Measurements from ENCODE around the gene TTC12.
A peak's percentile ranks its signal among the peaks of the same experiment; 100 is the strongest.

TTC12 gene

DNA sequence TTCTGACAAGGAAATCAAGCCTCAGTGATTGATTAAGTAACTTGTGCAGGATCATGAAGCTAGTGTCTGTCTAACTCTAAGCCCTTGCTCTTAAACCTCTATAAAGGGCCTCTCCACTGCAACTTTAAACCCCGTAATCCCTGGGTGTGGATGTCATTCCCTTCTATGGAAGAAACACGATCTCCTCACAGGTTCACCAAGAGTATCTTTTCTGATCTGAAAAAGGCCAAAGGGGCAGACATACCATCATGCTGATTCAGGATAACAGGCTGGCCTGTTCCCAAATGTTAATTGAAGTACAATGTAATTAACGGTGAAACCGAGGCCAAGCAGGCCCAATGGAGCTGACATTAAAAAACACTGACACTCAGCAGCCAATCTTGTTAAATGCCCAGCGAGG, 17.1 kb downstream of the TTC12 start:
- no peak for DNase-seq (ENCODE audit: low spot score)

- DNase-seq (ENCODE audit: low spot score) = no peak
Observed at GRCh38 chr11:113332023-113332422, 17.6 kb downstream of the TTC12 start.

DNA sequence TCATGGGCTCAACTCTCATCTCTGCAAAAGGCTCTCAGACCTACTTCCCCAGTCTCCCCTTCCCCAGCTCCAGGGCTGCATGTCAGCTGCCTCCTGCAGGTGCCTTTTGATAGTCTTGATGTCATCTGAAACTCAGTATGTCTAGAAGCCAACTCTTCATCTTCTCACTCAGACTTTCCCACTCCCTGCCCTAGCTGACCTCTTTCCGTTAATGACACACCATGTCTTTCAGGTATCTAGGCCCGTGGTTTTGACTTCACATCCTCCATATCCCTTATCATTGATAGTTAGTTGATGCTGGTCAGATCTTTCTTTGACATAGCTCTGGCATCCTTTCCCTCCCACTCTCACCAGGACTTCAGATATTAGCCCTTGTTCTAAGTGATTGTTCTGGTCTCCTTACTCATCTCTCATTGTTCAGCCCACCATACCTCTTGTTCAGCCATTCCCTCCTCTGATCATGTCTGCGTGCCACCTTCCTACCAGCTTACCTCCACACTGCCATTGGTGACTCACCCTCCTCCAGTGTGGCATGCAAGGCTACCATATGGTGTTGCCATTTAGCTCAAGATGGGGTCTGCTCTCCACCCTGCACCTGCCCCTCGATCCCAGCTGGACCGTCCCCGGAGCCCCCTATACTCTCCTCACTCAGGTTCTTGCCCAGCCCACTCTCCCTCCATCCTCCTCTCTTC, 18.4 kb downstream of the TTC12 start:
- DNase-seq (ENCODE audit: low spot score) = no peak

DNA sequence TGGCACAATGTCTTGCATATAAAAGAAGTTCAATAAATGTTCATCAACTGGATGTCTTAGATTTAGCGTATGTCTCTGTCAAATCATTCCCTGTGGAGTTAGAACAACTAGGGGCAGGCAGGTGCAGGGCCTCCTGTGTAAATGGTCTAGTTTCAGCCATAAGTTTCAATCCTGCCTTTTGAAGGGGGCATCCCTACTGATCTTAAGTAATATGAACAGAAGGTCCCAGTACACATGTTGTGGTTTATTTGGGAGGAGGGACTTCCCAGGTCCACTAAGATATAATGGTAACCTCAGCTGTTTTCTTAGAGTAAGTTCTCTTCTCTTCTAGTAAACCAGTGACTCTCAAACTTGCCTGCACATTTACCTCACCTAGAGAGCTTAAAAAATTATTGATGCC, 19.8 kb downstream of the TTC12 start:
- DNase-seq (ENCODE audit: low spot score) = no peak

- DNase-seq (ENCODE audit: low spot score) = no peak
Observed at GRCh38 chr11:113338730-113339129, 24.3 kb downstream of the TTC12 start.

DNA sequence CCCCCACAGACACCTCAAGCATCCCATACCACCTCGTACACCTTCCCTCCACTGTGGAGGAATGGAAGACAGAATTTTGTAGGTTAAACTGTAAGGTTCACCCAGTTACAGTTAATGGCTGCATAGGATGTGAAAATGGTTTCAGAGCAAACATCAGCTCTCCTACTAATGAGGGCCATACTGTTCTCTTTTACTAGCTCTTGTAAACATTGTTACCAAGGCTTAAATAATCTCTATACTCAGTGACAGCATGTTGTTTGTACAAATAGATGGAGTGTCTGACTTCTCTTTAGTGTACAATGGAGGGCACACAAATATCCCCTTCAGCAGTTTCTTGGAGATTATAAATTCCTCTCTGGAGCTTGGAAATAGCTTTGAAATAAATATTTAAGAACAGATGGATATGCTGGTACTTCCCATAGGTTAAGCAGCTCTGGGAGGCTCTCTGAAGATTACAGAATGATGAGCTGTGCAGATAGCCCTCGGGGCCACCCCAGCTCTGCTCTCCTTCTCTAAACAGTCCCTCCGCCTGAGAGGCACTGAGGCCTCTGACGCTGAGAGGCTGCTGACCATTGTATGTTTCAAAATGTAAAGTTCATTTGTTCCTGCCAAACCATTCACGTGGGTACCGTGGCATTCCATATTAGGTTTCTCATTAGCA, 25.7 kb downstream of the TTC12 start:
- no peak for DNase-seq (ENCODE audit: low spot score)

DNA sequence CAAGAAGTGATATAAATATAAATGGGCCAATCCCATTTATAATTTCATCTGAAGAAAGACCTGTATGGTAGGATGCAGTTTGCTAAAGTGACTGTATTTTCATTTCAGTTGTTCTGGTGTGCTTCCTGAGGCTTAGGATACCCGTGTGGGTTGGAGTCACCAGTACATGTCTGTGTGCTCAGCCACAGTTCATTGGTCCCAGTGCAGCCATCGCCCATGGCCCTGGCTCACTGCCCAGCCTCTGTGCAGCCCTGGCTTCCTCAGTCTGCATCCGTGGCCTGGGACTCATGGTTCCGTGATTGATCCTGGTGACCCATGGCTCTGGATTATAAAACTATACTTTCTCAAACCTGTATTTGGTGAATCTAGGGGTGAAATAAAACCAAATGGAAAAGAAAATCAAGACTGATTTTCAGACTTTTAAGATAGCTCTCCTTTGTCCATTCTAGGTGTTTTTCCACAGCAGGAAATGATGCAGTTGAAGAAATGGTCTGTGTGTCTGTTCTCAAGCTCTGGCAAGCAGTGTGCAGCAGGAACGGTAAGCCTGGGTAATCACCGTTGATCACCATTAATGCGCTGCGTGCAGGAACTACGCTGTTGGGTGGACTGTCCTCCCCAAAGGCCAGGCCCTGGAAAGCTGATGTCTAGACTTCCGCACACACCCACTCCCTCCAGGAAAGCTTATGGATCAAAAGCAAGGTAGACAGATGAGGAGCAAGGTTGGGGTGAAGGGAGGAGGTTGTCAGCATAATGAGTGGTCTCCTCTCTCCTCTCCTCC, 27.2 kb downstream of the TTC12 start:
- DNase-seq (ENCODE audit: low spot score) = no peak

GRCh38 chr11:113345978-113346377, 31.6 kb downstream of the TTC12 start:
- DNase-seq (ENCODE audit: low spot score) = no peak

- no peak for DNase-seq (ENCODE audit: low spot score)
Observed at GRCh38 chr11:113349528-113349927, 35.1 kb downstream of the TTC12 start.

DNA sequence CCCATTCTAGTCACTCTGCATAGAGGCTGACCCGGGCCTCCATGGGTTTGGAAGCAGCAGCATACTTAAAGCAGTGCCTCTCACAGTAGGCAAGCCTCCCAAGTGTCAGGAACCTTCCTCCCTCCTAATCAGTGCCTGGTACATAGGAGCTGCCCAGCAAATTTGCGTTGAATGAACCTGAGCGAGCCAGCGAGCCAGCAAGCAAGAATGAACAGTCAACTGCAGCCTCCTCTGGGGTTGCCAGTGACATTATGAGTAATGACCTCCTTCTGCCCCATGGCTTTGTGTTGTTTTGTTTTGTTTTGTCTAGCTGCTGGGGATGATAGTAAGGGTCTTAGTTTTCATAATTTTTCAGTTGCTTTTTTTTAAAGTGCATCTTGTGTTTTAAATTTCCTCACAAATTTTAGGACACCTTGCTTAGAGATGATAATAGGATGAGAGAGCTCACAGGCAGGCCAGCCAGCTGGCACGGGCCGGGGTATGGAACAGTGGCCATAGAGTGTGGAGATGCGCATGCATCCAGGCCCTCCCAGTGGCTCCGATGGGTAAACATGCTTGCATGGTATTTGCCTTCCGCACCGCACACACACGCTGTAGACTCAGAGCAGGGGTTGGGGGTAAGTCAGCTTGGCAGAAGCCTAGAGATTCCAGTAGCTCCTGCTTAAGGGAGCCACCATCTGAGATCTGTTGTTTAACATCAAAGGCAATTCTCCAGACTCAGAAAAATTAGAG, 36.1 kb downstream of the TTC12 start:
- no peak for DNase-seq (ENCODE audit: low spot score)

GRCh38 chr11:113351068-113351450, 36.7 kb downstream of the TTC12 start:
- no peak for DNase-seq (ENCODE audit: low spot score)

GRCh38 chr11:113351480-113351879, 37.1 kb downstream of the TTC12 start:
- no peak for DNase-seq (ENCODE audit: low spot score)

GRCh38 chr11:113356203-113356602, 41.8 kb downstream of the TTC12 start:
- DNase-seq (ENCODE audit: low spot score) = no peak

DNA sequence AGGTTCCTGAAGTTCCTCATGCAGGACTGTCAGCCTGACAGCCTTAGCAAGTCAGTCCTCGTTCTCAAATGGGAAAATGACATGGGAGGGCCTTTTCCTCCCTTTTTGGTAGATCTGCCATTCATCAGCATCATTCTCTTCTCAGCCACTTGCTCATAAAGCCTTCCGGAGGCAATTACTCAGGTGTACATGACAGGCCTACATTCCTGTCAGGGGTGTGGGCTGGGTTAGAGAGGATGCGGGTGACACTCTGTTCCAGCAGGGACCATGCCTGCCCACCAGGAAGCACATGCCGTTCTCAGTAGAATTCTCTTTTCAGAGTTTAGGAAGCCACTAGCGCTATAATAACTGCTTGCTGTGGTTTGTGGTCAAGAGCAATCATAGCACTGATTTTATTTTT, 49.0 kb downstream of the TTC12 start:
- no peak for DNase-seq (ENCODE audit: low spot score)

- no peak for DNase-seq (ENCODE audit: low spot score)
Observed at GRCh38 chr11:113363996-113364641, 49.7 kb downstream of the TTC12 start.

DNA sequence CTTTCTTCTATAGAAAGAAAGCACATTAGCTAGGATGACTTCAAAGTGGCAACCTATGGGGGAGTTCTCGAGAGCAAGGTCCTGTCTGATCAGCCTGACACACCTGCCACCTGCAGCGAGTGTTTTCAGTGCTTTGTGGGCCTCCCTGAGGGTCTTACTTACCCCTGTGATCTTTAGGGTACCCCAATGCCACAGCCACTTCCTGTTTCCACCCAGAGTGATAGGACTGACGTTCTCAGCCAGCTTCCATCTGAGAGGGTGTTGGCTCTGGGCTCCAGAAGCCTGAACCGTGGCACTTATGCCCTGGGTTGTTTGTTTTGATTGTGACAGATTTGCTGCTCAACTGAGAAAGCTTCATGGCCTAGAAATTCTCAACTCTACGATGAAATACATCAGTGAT, 51.5 kb downstream of the TTC12 start:
- no peak for DNase-seq (ENCODE audit: low spot score)

DNA sequence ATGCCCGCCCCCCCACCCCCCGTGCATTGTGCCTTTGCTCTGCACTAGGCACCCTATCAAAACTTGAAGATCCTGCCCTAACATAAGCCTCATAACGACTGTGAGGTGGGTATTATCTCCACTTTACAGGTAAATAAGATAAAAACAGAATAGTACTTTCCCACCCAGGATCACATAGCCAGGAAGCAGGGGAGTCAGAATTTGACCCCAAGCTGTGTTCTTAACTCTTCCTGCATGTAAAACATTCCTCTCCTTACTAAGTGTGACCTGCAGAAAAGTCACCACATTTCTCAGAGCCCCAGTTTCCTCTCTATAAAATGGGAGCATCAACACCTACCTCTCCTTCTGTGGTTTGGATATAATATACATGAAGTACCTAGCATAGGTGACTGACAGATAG, 55.0 kb downstream of the TTC12 start:
- no peak for DNase-seq (ENCODE audit: low spot score)

DNA sequence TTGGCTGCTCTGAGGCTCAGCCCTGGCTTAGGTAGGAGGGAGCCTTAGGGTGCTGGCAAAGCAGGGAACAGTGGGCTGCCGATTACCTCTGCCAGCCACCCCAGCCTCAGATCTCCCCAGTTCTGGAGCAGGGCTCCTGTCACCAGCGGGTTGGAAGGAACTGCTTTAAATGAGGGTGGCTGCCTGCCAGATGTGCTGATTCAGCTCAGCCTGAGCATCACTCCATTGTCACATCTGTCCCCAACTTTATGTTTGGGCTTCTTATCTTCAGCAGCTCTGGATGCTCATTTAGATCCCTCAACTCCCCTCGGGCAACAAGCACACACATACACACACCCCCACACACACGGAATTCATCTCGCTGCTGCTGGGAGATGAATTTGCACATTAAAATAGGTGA, 56.3 kb downstream of the TTC12 start:
- DNase-seq (ENCODE audit: low spot score) = no peak

DNA sequence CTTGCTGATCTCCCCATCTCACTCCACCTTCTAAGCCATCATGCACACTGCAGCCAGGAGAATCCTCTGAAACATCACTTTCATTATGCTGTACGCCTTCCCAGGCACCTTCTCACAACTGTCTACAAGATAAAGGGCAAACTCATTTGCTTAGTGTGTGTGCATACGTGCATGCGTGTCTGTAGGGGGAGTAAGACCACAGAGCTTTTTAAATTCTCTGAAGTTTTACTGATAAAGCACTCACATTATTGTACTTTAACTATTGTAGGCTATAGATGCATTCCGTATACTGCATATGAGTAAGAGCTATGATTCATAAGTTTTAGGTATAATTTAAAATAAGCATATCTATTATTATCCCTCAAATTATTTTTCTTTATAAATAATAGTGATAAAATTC, 57.9 kb downstream of the TTC12 start:
- DNase-seq (ENCODE audit: low spot score) = no peak

GRCh38 chr11:113373306-113373705, 58.9 kb downstream of the TTC12 start:
- DNase-seq (ENCODE audit: low spot score) = peak; percentile 57

GRCh38 chr11:113373981-113374560, 59.7 kb downstream of the TTC12 start:
- DNase-seq (ENCODE audit: low spot score) = no peak

- DNase-seq (ENCODE audit: low spot score) = no peak
Observed at GRCh38 chr11:113375402-113375801, 61.0 kb downstream of the TTC12 start.

Measured in hepatic stellate cell (primary cell).